Forelimb muscle (tissue), 1 donor: Measurements from ENCODE around the gene PKN1. TPM values are rescaled to one million over a fixed set of nuclear protein-coding genes. Genes with fewer than 3 reads are reported as not detected.
"Not testable (repeated sequence)": the region's sequence is repeated elsewhere in the genome, so short reads cannot be mapped to it uniquely, and the experiment has no call there.

ENCODE experiments used
- DNase-seq: peaks from one replicate; pipeline ENCODE4 v3.0.0-alpha.2; 2013; ENCODE audit warnings: low read depth
- polyA plus RNA-seq: library from polyadenylated mRNA; unstranded; fragments of 120-200 nt; gene quantifications from one replicate; pipeline ENCODE4 v1.2.1, GENCODE V29; 2013; ENCODE audit not compliant: insufficient read length

PKN1 gene
- polyA plus RNA-seq, 1 donor = 65.8 TPM

GRCh38 chr19:14430712-14431111 is 2.4 kb upstream of the PKN1 start:
- DNase-seq = no peak

GRCh38 chr19:14433554-14434501 is 722 bp downstream of the PKN1 start:
- no peak for DNase-seq

- DNase-seq = no peak
Observed at GRCh38 chr19:14434543-14435319, 1.6 kb downstream of the PKN1 start.

GRCh38 chr19:14435320-14436050 is 2.4 kb downstream of the PKN1 start:
- DNase-seq = no peak

GRCh38 chr19:14437578-14438140 is 4.6 kb downstream of the PKN1 start:
- DNase-seq = no peak

GRCh38 chr19:14439014-14439413 is 5.9 kb downstream of the PKN1 start:
- no peak for DNase-seq

- no peak for DNase-seq
Observed at GRCh38 chr19:14440049-14440448, 6.9 kb downstream of the PKN1 start.

- DNase-seq = no peak
Observed at GRCh38 chr19:14441041-14441938, 8.2 kb downstream of the PKN1 start.

- no peak for DNase-seq
Observed at GRCh38 chr19:14442891-14443631, 10.0 kb downstream of the PKN1 start.

- no peak for DNase-seq
Observed at GRCh38 chr19:14443632-14444216, 10.6 kb downstream of the PKN1 start.

- DNase-seq = no peak
Observed at GRCh38 chr19:14446336-14447036, 13.4 kb downstream of the PKN1 start.

GRCh38 chr19:14449321-14449720 is 16.2 kb downstream of the PKN1 start:
- DNase-seq = no peak

GRCh38 chr19:14450168-14450874 is 17.2 kb downstream of the PKN1 start:
- DNase-seq = no peak

- no peak for DNase-seq
Observed at GRCh38 chr19:14450876-14451275, 17.8 kb downstream of the PKN1 start.

GRCh38 chr19:14452303-14452702 is 19.2 kb downstream of the PKN1 start:
- DNase-seq = not testable (repeated sequence)

GRCh38 chr19:14459703-14460102 is 26.6 kb downstream of the PKN1 start:
- DNase-seq = no peak

- no peak for DNase-seq
Observed at GRCh38 chr19:14460935-14461334, 27.8 kb downstream of the PKN1 start.

- DNase-seq = not testable (repeated sequence)
Observed at GRCh38 chr19:14462401-14462800, 29.3 kb downstream of the PKN1 start.
